Activated CD8-positive, alpha-beta memory T cell treated with anti-CD3 and anti-CD28 coated beads for 4 hours (primary cell): ENCODE measurements around the gene GATA3.

Source experiments
- DNase-seq, 2 donors: peaks; one replicate each; pipeline ENCODE4 v3.0.0-alpha.2; 2020; ENCODE audit warnings: low read depth in 2 of 2

The GATA3 gene

GRCh38 chr10:8064436-8064835 lies 9.9 kb downstream of the GATA3 start:
- DNase-seq = no peak

DNA sequence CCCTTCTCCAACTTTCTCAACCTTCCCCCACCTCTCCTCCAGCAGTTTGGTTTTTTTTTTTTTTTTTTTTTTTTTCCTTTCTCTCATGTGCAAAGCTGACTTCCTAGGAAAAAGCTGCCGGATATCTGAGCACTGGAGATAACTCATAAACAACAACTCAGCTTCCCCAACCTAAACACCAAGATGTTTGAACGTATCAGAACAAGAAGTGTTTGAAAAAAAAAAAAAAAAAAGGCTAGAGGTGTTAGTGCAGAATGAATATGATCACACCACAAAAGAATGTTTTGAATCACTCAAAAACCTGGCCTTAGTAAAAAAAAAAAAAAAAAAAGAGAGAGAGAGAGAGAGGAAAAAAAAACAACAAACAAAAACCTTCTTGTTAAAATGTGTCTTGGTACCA lies 11.2 kb downstream of the GATA3 start:
- no peak for DNase-seq

GRCh38 chr10:8066124-8066523 lies 11.6 kb downstream of the GATA3 start:
- DNase-seq = no peak

GRCh38 chr10:8066797-8067196 lies 12.3 kb downstream of the GATA3 start:
- DNase-seq = no peak

DNA sequence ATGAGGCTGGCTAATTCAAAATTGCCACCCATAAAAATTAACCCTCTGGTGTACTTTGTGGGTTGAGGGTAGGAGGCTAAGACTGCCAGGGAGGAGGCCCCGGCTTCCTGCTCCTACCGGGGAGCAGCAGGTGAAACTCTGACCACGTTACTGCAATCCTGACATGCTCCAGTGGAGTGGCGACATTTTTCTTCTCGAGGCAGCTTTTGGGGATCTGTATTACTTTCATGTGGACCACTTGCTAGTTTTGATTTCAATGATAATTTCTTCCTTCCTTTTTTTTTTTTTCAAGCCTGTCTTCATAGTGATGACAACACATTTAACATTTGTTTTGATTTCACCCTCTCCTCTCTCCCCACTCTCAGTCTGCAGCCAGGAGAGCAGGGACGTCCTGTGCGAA lies 14.6 kb downstream of the GATA3 start:
- DNase-seq = no peak

DNA sequence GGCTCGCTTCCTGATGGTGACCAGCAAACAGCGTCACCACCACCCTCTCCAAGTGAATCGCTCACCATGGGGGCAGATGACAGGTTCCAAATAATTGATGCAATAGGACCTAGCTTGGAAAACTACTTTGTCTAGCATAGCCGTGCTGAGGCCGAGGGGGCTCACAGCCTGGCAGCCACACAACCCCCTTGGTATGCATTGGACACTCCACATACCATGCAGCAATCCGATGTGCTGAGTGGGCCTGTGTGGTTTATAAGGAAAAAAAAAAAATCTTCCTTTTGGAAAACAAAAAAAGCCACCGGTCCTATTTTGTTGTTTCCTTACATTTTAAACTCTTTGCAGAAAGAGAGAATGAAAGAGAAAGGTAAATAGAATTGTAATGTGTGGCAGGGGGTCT lies 15.1 kb downstream of the GATA3 start:
- DNase-seq = no peak

DNA sequence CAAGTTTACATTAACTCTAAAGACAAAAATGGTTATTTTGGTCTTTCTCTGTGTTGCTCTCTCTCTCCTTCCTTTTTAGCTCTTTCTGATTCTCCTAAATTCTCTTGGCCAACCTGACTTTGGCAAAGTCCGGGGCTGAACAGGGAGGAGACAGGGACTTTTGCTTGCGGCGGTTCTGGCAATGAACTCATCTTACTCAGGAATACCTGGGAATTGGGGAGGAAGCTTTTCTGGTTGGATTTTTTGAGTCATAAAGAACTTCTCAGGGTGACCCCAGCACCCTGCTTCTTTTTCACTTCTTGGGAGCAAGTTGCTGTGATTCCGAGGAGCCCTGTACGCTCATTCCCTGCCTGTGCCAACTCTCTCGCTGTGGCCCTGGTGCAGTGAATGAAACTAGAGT lies 16.0 kb downstream of the GATA3 start:
- no peak for DNase-seq

DNA sequence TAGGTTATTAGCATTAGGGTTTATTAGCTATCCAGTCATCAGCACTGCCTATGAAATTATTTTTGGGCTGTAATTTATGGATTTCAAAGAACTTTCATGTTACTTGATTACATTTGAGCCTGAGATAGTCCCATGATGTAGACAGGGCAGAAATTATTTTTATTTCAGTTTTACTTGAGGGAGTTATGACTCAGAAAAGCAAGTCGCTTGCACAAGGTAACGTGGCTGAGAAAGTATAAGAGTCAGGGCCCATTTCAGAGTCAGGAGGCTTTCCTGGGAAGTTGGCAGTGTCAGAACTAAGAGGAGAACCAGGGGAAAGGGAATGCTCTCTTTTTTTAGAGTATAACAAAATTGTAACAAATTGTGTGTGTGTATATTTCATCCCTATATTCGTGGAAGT lies 16.5 kb downstream of the GATA3 start:
- DNase-seq = no peak

DNA sequence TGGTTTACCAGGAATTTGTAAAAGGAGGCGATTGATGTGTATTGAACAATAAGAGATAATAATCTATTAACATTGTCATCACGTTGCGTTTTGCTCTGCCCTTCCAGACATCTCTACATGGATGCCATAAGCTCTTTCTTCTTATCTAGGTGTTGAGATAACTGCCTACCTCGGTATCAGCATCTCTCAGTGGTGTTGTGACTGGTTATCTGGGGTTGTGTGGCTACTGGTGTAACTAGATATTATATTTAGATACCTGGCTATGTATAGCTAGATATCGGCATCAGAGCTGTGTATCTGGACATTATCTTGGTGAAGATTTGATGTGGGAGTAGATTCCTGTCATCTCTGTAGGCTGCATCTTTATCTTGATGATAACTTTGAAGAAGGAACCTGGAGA lies 17.2 kb downstream of the GATA3 start:
- DNase-seq = no peak

DNA sequence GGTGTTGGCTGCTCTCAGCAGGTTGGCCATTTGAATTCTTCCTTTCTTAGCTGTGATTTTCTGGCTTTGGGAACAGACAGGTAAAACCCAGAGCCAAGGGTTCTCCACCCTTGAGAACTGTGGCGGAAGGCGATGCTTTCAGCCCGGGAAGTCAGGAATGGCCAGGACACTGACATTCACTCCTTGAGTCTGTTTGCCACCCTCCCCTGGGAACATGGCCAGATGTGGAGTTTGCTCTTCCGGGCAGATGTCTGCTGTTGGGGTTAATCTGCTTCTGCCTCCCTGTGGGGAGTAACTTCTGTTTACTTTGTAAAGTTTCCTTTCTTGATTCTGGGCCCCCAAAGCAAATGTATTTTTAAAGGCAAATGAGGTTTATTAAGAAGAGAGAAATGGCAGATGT lies 17.7 kb downstream of the GATA3 start:
- no peak for DNase-seq

- no peak for DNase-seq
Observed at GRCh38 chr10:8073691-8074416, 19.4 kb downstream of the GATA3 start.

GRCh38 chr10:8074881-8075280 lies 20.4 kb downstream of the GATA3 start:
- no peak for DNase-seq

GRCh38 chr10:8075282-8076260 lies 21.1 kb downstream of the GATA3 start:
- DNase-seq = no peak

GRCh38 chr10:8076933-8077332 lies 22.4 kb downstream of the GATA3 start:
- DNase-seq = no peak

GRCh38 chr10:8078027-8078426 lies 23.5 kb downstream of the GATA3 start:
- no peak for DNase-seq

- DNase-seq = no peak
Observed at GRCh38 chr10:8079126-8079525, 24.6 kb downstream of the GATA3 start.

GRCh38 chr10:8084799-8085198 lies 30.3 kb downstream of the GATA3 start:
- DNase-seq = no peak

DNA sequence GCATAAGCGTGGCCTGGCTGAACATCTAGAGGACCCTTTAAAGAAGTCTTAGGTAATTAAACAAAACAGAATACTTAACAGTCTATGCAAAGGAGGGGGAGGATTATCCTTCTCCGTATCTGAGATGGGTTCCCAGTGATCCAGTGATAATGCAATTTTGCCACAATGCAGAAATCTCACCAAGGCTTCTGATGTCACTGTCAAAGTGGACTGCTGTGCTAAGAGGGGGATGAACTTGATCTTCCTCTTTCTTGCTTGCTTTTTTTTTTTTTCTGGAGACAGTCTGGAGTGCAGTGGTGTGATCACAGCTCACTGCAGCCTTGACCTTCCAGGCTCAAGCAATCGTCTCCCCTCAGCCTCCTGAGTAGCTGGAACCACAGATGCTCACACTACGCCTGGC lies 30.8 kb downstream of the GATA3 start:
- DNase-seq = no peak

- DNase-seq = no peak
Observed at GRCh38 chr10:8086315-8086714, 31.8 kb downstream of the GATA3 start.

GRCh38 chr10:8088504-8088903 lies 34.0 kb downstream of the GATA3 start:
- DNase-seq = peak in 1 of 2 donors; percentile 23

DNA sequence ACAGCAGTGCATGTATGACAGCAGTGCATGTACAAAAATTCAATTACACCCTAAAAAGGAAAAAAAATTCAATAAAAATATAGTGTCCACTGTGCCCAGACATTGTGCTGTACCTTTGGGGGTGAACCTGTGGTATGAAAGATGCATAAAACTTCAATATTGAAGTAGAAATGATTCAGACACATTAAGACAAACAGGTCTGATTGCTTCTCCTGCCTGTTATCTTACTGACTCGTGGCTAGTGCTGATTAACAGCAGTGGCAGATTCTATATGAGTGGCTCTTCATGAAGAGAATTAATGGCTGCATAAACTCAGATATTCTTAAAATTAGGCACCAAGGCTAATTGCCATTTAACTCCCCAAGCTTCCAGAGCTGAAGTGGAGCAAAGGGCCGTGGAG lies 37.9 kb downstream of the GATA3 start:
- no peak for DNase-seq

DNA sequence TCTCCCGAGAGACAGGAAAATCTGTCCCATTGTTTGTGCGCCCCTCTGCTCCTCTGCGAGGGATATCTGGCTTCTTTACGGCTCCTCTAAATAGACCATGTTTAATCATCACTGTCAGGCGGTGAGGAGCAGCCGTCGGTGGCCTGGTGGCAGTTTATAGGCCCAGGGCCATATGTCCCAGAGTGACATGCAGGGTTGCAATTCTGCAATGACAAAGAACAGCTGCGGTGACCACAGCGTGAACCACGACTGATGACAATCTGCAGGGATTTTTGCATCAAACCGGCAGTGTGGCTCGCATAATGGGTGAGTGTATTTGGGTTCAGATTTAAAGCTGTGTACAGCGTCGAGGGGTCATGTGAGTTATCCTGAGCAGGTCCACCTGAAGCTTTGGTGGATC lies 41.5 kb downstream of the GATA3 start:
- DNase-seq = no peak

- DNase-seq = no peak
Observed at GRCh38 chr10:8096931-8097330, 42.4 kb downstream of the GATA3 start.
